Activated naive CD4-positive, alpha-beta T cell treated with anti-CD3 and anti-CD28 coated beads, Interleukin-2, amount 50 U/mL, for 72 hours (primary cell): ENCODE measurements around the gene TBC1D20. TPM values are rescaled to one million over a fixed set of nuclear protein-coding genes. Genes with fewer than 3 reads are reported as not detected.
"Not testable (repeated sequence)": the region's sequence is repeated elsewhere in the genome, so short reads cannot be mapped to it uniquely, and the experiment has no call there.

ENCODE experiments used
- ATAC-seq, 2 donors: fragments of 150-1000 bp; cut with Tn5 transposase; 2 replicates each; pipeline ENCODE4 v1.10.0; 2021; ENCODE audit warnings: mild to moderate bottlenecking in 2 of 2, moderate library complexity in 2 of 2
- DNase-seq, 2 donors: peaks; one replicate each; pipeline ENCODE4 v3.0.0; 2021 to 2022; ENCODE audit warnings: low spot score in 2 of 2
- H3K27ac Mint-ChIP-seq, 2 donors: one replicate each; pipeline ENCODE4 v1.8.0; 2022; ENCODE audit warnings: mild to moderate bottlenecking in 2 of 2, mixed read lengths in 2 of 2
- H3K36me3 Mint-ChIP-seq, 2 donors: one replicate each; pipeline ENCODE4 v1.8.0; 2022; ENCODE audit warnings: mixed read lengths in 2 of 2
- H3K9me3 Mint-ChIP-seq, 2 donors: one replicate each; pipeline ENCODE4 v1.8.0; 2022; ENCODE audit warnings: mixed read lengths in 2 of 2
- total RNA-seq, 2 donors: library from RNA; stranded (reverse); gene quantifications; one replicate each; pipeline ENCODE4 v1.2.3, GENCODE V29; 2022

Gene TBC1D20
- total RNA-seq, 2 donors from 2014 or later: 20.2 to 23.9 TPM

- not testable (repeated sequence) for ATAC-seq, H3K9me3 Mint-ChIP-seq, H3K36me3 Mint-ChIP-seq, DNase-seq, H3K27ac Mint-ChIP-seq
These were observed 10.3 kb downstream of the TBC1D20 start for GRCh38 chr20:452021-452420.

- DNase-seq: no peak
- no peak overlapping the region for H3K27ac Mint-ChIP-seq
- no peaks in the 10 kb centered on the region for H3K9me3 Mint-ChIP-seq
- peaks cover 13% of the 10 kb centered on the region in 2 donors for H3K36me3 Mint-ChIP-seq
- ATAC-seq: no peak
These were observed 16.6 kb downstream of the TBC1D20 start for GRCh38 chr20:445514-446336.

GRCh38 chr20:444862-445426 lies 17.4 kb downstream of the TBC1D20 start:
- Mint-ChIP-seq H3K9me3 (no peaks in the 10 kb centered on the region), H3K36me3 (peaks cover 17 to 21% of the 10 kb centered on the region in 2 donors), H3K27ac (no peak overlapping the region)
- ATAC-seq: no peak
- no peak for DNase-seq

GRCh38 chr20:444117-444516 lies 18.2 kb downstream of the TBC1D20 start:
- DNase-seq (no peak), ATAC-seq (no peak)
- Mint-ChIP-seq H3K36me3 (peaks cover 25 to 29% of the 10 kb centered on the region in 2 donors), H3K9me3 (no peaks in the 10 kb centered on the region), H3K27ac (no peak overlapping the region)

GRCh38 chr20:443223-443775 lies 19.0 kb downstream of the TBC1D20 start:
- Mint-ChIP-seq H3K27ac (peak overlapping the region in 1 of 2 donors; percentile 33), H3K36me3 (peaks cover 26 to 37% of the 10 kb centered on the region in 2 donors), H3K9me3 (no peaks in the 10 kb centered on the region)
- ATAC-seq (no peak), DNase-seq (no peak)

GRCh38 chr20:440636-441035 lies 21.7 kb downstream of the TBC1D20 start:
- no peak for DNase-seq
- peak overlapping the region; percentile 29 to 88 for H3K27ac Mint-ChIP-seq
- H3K9me3 Mint-ChIP-seq: no peaks in the 10 kb centered on the region
- H3K36me3 Mint-ChIP-seq: peaks cover 31 to 60% of the 10 kb centered on the region in 2 donors
- ATAC-seq: no peak

- Mint-ChIP-seq H3K9me3 (no peaks in the 10 kb centered on the region), H3K27ac (peak overlapping the region; percentile 88 to 91), H3K36me3 (peaks cover 31 to 65% of the 10 kb centered on the region in 2 donors)
- no peak for DNase-seq
- no peak for ATAC-seq
These were observed 22.2 kb downstream of the TBC1D20 start for GRCh38 chr20:440148-440547.

DNA sequence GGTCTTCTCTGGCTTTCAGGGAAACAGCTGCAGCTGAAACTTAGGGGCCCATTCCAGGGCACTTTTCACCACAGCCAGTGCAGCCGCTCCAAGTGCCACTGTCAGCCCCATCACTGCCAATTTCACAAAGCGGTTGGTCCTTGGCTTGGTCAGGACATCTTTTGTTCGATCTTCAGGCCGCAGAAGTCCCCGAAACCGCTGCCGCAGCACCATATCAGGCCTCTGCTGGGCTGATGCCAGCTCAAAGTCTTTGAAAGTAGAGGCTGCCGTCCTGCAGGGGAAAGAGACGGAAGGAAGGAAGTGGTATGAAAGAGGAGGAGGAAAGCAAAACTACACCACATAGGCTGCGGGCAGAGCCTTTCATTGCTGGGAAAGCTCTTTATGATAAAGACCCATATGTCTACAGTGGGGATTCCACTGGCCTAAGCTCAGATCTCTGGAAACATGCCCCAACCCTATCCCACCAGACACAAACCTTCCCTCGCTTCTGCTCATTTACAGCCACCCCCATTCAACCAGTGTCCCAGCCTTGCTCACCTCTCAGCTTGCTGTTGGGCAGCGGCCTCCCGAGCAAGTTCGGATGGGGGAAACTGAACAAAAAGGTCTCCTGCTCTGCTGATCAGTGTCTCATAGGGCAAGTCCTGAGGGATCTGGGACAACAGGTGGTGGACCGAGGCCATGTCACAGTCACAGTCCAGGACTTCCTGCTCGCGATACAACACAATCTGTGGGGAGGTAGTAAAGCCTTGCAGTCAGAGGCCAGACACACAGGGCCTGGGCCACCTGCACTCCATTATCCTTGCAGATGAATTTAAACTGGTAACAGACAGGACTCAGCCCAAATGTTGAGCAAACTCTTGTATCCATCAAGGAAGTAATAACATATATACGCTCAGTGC lies 23.5 kb downstream of the TBC1D20 start:
- ATAC-seq (peak; percentile 67 to 84), DNase-seq (peak; percentile 29 to 85)
- peaks cover 31 to 66% of the 10 kb centered on the region in 2 donors for H3K36me3 Mint-ChIP-seq
- H3K9me3 Mint-ChIP-seq: no peaks in the 10 kb centered on the region
- peak overlapping the region; percentile 88 to 91 for H3K27ac Mint-ChIP-seq

GRCh38 chr20:437787-438486 lies 24.4 kb downstream of the TBC1D20 start:
- Mint-ChIP-seq H3K9me3 (no peaks in the 10 kb centered on the region), H3K27ac (peak overlapping the region; percentile 36 to 88), H3K36me3 (peaks cover 31 to 61% of the 10 kb centered on the region in 2 donors)
- DNase-seq (no peak), ATAC-seq (no peak)

GRCh38 chr20:436476-436875 lies 25.9 kb downstream of the TBC1D20 start:
- Mint-ChIP-seq H3K9me3 (no peaks in the 10 kb centered on the region), H3K36me3 (peaks cover 22 to 59% of the 10 kb centered on the region in 2 donors), H3K27ac (no peak overlapping the region)
- DNase-seq (no peak), ATAC-seq (no peak)

DNA sequence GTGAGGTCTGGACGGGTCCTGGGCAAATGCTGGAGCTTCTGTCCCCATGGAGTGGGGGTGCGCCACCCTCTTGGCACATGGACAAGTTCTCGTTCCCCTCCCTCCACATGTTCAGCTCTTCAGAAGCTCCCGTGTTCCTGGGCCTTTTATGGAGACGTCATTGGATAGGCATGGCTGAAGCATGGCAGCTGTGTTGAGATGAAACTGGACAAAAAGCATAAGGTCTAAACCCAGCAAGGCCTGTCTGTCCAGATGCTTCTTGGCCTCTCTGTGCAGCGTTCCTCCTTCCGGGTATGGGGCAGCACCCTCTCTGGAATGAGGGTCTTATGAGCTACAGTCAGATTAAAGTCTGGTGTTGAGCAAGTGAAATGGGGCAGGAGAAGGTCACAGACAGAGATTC lies 26.8 kb downstream of the TBC1D20 start:
- ATAC-seq (no peak), DNase-seq (no peak)
- peaks cover 18 to 56% of the 10 kb centered on the region in 2 donors for H3K36me3 Mint-ChIP-seq
- no peak overlapping the region for H3K27ac Mint-ChIP-seq
- no peaks in the 10 kb centered on the region for H3K9me3 Mint-ChIP-seq

DNA sequence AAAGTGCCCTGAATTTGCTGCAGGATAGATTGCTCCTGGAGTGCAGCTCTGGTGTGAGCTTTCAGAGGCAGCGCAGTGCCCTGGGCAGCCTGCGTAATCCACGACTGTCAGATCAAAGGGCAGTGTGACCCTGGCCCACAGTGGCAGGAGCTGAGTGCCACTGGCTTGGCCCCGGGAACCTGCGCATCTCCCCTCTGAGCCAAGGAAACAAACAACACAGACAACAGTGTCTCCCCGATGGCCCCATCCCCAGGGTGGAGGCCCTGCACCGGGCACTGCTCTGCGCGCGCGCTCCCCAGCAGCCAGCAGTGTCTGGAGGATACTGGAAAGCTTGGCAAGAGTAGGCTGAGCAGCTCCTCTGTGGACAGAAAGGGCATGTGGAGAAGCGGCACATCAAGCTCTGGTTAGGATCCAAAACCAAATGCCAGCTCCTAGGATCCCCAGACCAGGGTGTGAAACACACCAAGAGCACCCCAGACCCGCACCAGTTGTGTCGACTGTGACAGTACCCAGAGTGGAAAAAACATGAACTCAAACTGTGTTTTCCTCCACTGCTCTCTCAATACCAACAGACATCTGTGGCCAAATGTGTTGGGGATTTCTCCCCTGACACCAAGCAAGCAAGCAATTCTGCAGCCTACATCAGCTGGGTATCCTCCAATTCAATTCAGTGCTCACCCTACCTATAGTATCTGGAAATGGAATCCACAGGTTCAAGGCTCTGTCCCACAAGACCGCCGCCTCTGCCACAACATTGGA lies 27.5 kb downstream of the TBC1D20 start:
- peak overlapping the region in 1 of 2 donors; percentile 7 for H3K27ac Mint-ChIP-seq
- no peak for ATAC-seq
- no peaks in the 10 kb centered on the region for H3K9me3 Mint-ChIP-seq
- H3K36me3 Mint-ChIP-seq: peaks cover 17 to 54% of the 10 kb centered on the region in 2 donors
- no peak for DNase-seq

DNA sequence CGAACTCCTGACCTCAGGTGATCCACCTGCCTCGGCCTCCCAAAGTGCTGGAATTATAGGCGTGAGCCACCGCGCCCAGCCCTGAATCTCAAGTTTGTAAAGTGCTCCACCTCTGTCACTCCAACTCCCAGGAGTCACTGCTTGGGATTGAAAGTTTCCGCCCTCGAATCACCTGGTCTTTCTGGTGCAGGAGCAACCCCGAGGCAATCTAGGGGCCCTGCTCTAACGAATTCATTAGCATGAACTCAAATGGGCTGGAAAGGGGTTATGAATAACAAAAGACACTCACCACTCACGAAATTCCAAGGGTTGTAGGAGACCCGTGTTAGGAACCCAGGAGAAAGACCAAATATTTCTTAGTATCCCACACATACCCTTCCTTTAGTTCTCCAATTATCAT lies 28.1 kb downstream of the TBC1D20 start:
- no peaks in the 10 kb centered on the region for H3K9me3 Mint-ChIP-seq
- ATAC-seq (no peak), DNase-seq (no peak)
- peaks cover 15 to 47% of the 10 kb centered on the region in 2 donors for H3K36me3 Mint-ChIP-seq
- H3K27ac Mint-ChIP-seq: peak overlapping the region; percentile 85 to 97

- DNase-seq (peak; percentile 66 to 84), ATAC-seq (peak; percentile 92 to 93)
- peak overlapping the region; percentile 85 to 97 for H3K27ac Mint-ChIP-seq
- H3K36me3 Mint-ChIP-seq: peaks cover 13 to 41% of the 10 kb centered on the region in 2 donors
- H3K9me3 Mint-ChIP-seq: no peaks in the 10 kb centered on the region
These were observed 28.9 kb downstream of the TBC1D20 start for GRCh38 chr20:433300-433975.
